Astrocyte (in vitro differentiated cells and primary cell): ENCODE measurements around the gene SLC16A3.

Experiments used
- CTCF ChIP-seq: IDR thresholded peaks from 2 replicates; pipeline ENCODE4 v1.5.1; 2011; ENCODE audit warnings: low read depth, mild to moderate bottlenecking, inconsistent platforms, low read length, moderate library complexity; ENCODE audit not compliant: insufficient read depth
- EZH2 ChIP-seq: IDR thresholded peaks from 2 replicates; pipeline ENCODE4 v1.6.1; 2012; ENCODE audit warnings: mild to moderate bottlenecking, low read length, inconsistent platforms; ENCODE audit not compliant: insufficient read depth

- no peak for TF ChIP-seq CTCF
- no peak for TF ChIP-seq EZH2
Observed at GRCh38 chr17:82273327-82274133, 44.7 kb downstream of the SLC16A3 start, which contains the start of gene CSNK1D.
